ENCODE data around the gene ANKRD33B. TPM values are rescaled to one million over a fixed set of nuclear protein-coding genes. Genes with fewer than 3 reads are reported as not detected.

ANKRD33B gene
- total RNA-seq, 4 donors from 2014 or later, result 0.57 to 6.5 (median 1.7) TPM

DNA sequence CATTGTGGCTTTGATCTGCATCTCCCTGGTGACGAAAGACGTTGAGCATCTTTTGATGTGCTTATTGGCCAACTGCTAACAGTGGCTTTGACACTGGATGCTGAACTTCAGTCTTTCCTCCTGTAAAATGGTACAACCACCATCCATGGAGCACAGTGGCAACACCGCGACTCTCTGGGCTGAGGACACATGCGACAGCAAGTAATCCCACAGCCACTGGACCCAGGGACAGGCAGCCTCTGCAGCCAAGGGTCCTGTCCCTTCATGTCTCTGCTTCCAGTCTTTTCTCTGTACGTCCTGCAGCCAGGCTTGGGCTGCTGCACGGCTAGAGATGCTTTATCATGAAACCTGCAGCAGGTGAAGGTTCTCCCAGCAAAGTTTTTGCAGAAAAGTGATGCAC lies 113.7 kb downstream of the ANKRD33B start:
- DNase-seq, result no peak
- intact Hi-C loops (cut with DNase I), result no loop called here
- H3K27me3 ChIP-seq, result no peaks in the 10 kb centered on the region
- no peaks in the 10 kb centered on the region for H3K9me3 ChIP-seq
- WGBS, 2 donors, result 88 to 89% methylated on average over 3 to 6 of the region's 7 CpGs
- H3K4me1 ChIP-seq, result no peaks in the 10 kb centered on the region
- no peak overlapping the region for H3K27ac ChIP-seq
- H3K36me3 ChIP-seq, result peaks cover 6 to 55% (median 19%) of the 10 kb centered on the region in 3 donors
- TF ChIP-seq POLR2A (IDR thresholded peaks at IDR 0.05), result no peak
- TF ChIP-seq, protein P1, sequence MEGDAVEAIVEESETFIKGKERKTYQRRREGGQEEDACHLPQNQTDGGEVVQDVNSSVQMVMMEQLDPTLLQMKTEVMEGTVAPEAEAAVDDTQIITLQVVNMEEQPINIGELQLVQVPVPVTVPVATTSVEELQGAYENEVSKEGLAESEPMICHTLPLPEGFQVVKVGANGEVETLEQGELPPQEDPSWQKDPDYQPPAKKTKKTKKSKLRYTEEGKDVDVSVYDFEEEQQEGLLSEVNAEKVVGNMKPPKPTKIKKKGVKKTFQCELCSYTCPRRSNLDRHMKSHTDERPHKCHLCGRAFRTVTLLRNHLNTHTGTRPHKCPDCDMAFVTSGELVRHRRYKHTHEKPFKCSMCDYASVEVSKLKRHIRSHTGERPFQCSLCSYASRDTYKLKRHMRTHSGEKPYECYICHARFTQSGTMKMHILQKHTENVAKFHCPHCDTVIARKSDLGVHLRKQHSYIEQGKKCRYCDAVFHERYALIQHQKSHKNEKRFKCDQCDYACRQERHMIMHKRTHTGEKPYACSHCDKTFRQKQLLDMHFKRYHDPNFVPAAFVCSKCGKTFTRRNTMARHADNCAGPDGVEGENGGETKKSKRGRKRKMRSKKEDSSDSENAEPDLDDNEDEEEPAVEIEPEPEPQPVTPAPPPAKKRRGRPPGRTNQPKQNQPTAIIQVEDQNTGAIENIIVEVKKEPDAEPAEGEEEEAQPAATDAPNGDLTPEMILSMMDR (IDR thresholded peaks at IDR 0.05), result no peak
- no peak overlapping the region for H3K4me3 ChIP-seq

- intact Hi-C loops (cut with DNase I), result no loop called here
- Histone ChIP-seq H3K27me3 (no peaks in the 10 kb centered on the region), H3K4me1 (no peaks in the 10 kb centered on the region), H3K27ac (no peak overlapping the region), H3K36me3 (peaks cover 6 to 62% (median 19%) of the 10 kb centered on the region in 3 donors), H3K9me3 (no peaks in the 10 kb centered on the region), H3K4me3 (no peak overlapping the region)
- DNase-seq, result no peak
- TF ChIP-seq, protein P1 (IDR thresholded peaks at IDR 0.05), result no peak
- TF ChIP-seq POLR2A (IDR thresholded peaks at IDR 0.05), result no peak
- 95 to 100% methylated on average over 2 of the region's 2 CpGs for WGBS, 2 donors
Measured at GRCh38 chr5:10678244-10678643, 114.4 kb downstream of the ANKRD33B start.

DNA sequence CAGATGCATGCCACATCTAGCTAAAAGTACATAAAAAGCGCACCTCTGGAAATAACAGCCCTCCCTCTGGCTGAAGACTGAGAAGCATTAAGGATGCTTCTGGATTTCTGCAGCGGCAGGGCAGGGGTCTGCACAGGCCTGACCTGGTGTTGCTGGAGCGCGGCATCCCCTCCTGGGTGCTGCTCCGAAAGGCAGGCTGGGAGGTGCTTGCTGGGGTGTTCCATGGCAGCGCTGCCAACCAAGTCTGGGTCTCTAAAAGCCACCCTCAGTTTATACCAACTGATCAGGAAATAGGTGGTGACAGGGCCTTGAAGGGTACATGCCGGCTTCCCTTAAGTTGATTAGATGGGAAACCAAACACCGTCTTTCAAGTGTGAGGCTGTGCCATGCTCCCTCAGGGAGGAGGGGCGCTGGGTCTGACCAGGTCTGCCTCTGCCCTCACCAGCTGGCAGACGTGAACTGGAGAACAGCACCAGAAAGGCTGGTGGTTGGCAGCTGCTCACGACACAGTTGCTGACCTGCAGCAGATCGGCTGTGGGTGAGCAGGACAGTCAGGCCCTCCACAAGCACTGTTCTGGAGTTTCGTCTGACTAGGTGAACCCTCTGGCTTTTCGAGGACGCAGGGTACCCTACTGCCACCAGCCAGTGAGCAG lies 115.6 kb downstream of the ANKRD33B start:
- H3K4me1 ChIP-seq, result no peaks in the 10 kb centered on the region
- DNase-seq, result no peak
- H3K9me3 ChIP-seq, result no peaks in the 10 kb centered on the region
- WGBS, 2 donors, result 80 to 93% methylated on average over 2 to 3 of the region's 15 CpGs
- H3K36me3 ChIP-seq, result peaks cover 6 to 67% (median 19%) of the 10 kb centered on the region in 3 donors
- no peaks in the 10 kb centered on the region for H3K27me3 ChIP-seq
- TF ChIP-seq, protein P1 (IDR thresholded peaks at IDR 0.05), result no peak
- TF ChIP-seq POLR2A (IDR thresholded peaks at IDR 0.05), result no peak
- intact Hi-C loops (cut with DNase I), result no loop called here
- H3K4me3 ChIP-seq, result no peak overlapping the region
- H3K27ac ChIP-seq, result no peak overlapping the region

DNA sequence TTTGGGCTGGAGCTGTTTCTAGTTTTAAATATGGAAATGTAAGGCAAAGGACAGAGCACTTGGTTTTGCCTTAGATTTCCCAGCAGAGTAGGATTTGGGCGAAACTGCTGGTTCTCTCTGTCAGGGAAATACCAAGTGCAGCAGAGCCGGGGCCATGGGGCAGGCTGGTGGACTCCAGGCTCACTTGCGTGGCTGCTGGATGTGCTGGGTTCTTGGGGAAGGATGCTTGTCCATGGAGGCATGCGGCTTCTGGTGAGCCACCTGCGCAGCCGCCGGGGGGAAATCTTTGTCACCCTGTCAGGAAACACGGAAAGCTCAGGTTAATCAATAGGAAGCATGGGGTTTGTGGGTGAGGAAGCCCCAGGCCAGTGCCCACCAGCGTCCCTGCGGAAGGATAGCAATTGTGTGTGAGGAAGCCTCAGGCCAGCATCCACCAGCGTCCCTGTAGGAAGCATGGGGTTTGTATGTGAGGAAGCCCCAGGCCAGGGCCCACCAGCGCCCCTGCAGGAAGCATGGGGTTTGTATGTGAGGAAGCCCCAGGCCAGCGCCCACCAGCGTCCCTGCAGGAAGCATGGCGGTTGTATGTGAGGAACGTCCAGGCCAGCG lies 117.1 kb downstream of the ANKRD33B start:
- WGBS, 2 donors, result 88 to 90% methylated on average over 6 to 8 of the region's 17 CpGs

More for the DNA sequence above, 117.1 kb downstream of the ANKRD33B start:
- no peak for DNase-seq
- TF ChIP-seq, protein P1 (IDR thresholded peaks at IDR 0.05), result no peak
- TF ChIP-seq POLR2A (IDR thresholded peaks at IDR 0.05), result no peak
- Histone ChIP-seq H3K9me3 (no peaks in the 10 kb centered on the region), H3K27me3 (no peaks in the 10 kb centered on the region), H3K4me3 (no peak overlapping the region), H3K36me3 (peaks cover 6 to 67% (median 19%) of the 10 kb centered on the region in 3 donors), H3K4me1 (no peaks in the 10 kb centered on the region), H3K27ac (no peak overlapping the region)
- intact Hi-C loops (cut with DNase I), result no loop called here

All from esophagus squamous epithelium (tissue), 5 donors.